ENCODE data around the gene PEX10. TPM values are rescaled to one million over a fixed set of nuclear protein-coding genes. Genes with fewer than 3 reads are reported as not detected.
A peak's percentile ranks its signal among the peaks of the same experiment; 100 is the strongest.

Gene PEX10
- total and polyA plus RNA-seq, 2 of the 8 experiments (the other 6 are each of a cell fraction or from before 2014, with no cell fraction given) = 24.3 to 26.9 TPM

DNA sequence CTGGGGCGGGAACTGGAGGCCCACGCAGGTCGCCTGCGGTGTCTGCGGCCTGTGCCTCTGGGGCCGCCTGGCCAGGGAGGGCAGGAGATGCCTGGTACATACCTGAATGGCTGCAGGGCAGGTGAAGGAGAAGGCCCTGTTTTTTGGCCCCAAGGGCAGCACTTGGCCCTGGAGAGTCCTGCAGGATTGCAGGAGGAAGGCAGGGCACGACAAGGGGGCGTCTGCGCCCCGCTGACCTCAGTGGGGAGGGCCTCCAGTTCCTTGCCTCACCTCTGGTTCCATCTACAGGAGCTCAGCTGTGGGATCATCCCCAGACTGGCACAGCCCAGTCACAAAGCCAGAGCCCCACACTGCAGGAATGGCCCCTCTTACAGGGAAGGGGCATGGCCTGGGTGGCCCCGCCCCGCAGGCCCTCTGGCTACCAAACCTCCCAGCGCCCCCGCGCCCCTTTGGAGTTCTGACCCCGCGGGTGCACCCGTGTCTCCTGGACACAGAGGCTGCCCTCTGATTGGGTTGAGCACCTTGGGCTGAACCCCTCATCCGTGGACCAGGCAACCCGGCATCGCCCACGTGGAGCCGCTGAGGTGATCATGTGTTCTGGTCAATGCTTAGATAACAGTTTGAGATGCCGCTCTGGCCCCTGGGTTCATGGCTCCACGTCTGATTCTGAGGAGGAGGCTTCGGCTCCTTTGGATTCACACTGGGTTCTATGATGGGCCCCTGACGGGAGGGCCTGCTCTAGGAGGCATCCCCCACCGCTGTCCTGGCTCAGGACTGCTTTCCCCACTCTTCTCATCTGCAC, 1.3 kb upstream of the PEX10 start:
- peaks cover 0 to 4% of the 10 kb centered on the region in 2 experiments for H4K20me1 ChIP-seq (replicated peaks in 1 of 2; ENCODE audit: control insufficient read depth in 1 of 2, insufficient read depth in 2 of 2, low read length in 2 of 2)
- H2BK12ac ChIP-seq (ENCODE audit: low read depth, low read length) = no peak overlapping the region; the same call in 1 of the 2 replicates
- H3K56ac ChIP-seq (replicated peaks; ENCODE audit: insufficient read length, low read depth, low read length) = no peak overlapping the region
- H2BK15ac ChIP-seq (ENCODE audit: low read length) = peak overlapping the region; percentile 81; the same call in 1 of the 2 replicates
- H2AFZ ChIP-seq (ENCODE audit: low read length) = no peak overlapping the region
- H2AK5ac ChIP-seq (ENCODE audit: low read depth, low read length) = peak overlapping the region; percentile 65; the same call in 1 of the 2 replicates
- peaks cover 0 to 6% of the 10 kb centered on the region in 2 experiments; a peak in 1 of 4 replicates for H3K79me2 ChIP-seq (ENCODE audit: control insufficient read depth in 1 of 2, insufficient read depth in 2 of 2, low read length in 2 of 2)
- peaks cover 15% of the 10 kb centered on the region for H3K23me2 ChIP-seq (ENCODE audit: low read depth, low read length)
- peaks cover 0 to 2% (median 0%) of the 10 kb centered on the region in 4 experiments; a peak in 2 of 7 replicates for H3K27me3 ChIP-seq (replicated peaks in 1 of 4; ENCODE audit: control insufficient read depth in 3 of 4, extremely low read depth in 1 of 4, insufficient read depth in 3 of 4, low read length in 3 of 4)
- H4K8ac ChIP-seq (ENCODE audit: extremely low read depth, insufficient read depth, low read length) = peak overlapping the region; percentile 40
- H3K4me3 ChIP-seq (ENCODE audit: extremely low read depth in 1 of 4, insufficient read depth in 2 of 4, low read depth in 3 of 4, low read length in 4 of 4) = peak overlapping the region; percentile 51 to 92 (median 56)
- peak overlapping the region; percentile 78; the same call in 1 of the 2 replicates for H2BK5ac ChIP-seq (ENCODE audit: low read depth, low read length)
- WGBS, 2 experiments (ENCODE audit: extremely low coverage in 1 of 2, insufficient coverage in 1 of 2, insufficient read length in 1 of 2, insufficient replicate concordance in 2 of 2, low coverage in 1 of 2, low lambda C conversion rate in 2 of 2, missing lambda C conversion rate in 1 of 2) = 54% methylated on average over 22 of the region's 28 CpGs; no CpG with 5 or more reads in 1 of the 2 experiments
- peak in 1 of 2 experiments; percentile 68 for DNase-seq (ENCODE audit: low read depth in 1 of 2, low spot score in 2 of 2)
- H2BK20ac ChIP-seq (ENCODE audit: low read length) = no peak overlapping the region
- H3K36me3 ChIP-seq (ENCODE audit: control insufficient read depth in 2 of 4, insufficient read depth in 4 of 4, low read length in 3 of 4) = peaks cover 0 to 2% (median under 1%) of the 10 kb centered on the region in 4 experiments; a peak in 4 of 8 replicates
- H3K9ac ChIP-seq (replicated peaks in 1 of 4; ENCODE audit: extremely low read depth in 1 of 4, low read depth in 3 of 4, low read length in 3 of 4) = no peak overlapping the region; a peak in 3 of 7 replicates
- no peaks in the 10 kb centered on the region for H3K9me3 ChIP-seq (ENCODE audit: insufficient read depth in 2 of 2, low read depth in 1 of 2, low read length in 1 of 2)
- peak overlapping the region; percentile 83 for H3K18ac ChIP-seq (ENCODE audit: extremely low read depth, low read length)
- CTCF ChIA-PET (ENCODE audit: partially characterized antibody) = interaction anchor here (0.9 to 2.6 kb wide), 10 partner anchors 11 to 134 kb away, joined by 3 to 12 read pairs (median 3); partner anchors contain the start of gene PANK4
- no peaks in the 10 kb centered on the region for H3K79me1 ChIP-seq (ENCODE audit: low read depth, low read length)
- H3K4me1 ChIP-seq (replicated peaks in 1 of 4; ENCODE audit: control insufficient read depth in 3 of 4, insufficient read depth in 4 of 4, low read length in 3 of 4) = peaks cover 0 to 14% (median 11%) of the 10 kb centered on the region in 4 experiments; a peak in 5 of 7 replicates
- no peak overlapping the region for H2BK120ac ChIP-seq (replicated peaks; ENCODE audit: low read depth, low read length)
- H3K4me2 ChIP-seq (ENCODE audit: insufficient read depth in 1 of 2, low read depth in 2 of 2, low read length in 2 of 2) = peak overlapping the region; percentile 75 to 91
- no peak overlapping the region for H3K27ac ChIP-seq (ENCODE audit: low read depth, low read length)
- H3K4ac ChIP-seq (replicated peaks; ENCODE audit: insufficient read length, low read depth, low read length) = peak overlapping the region; percentile 63
- H4K5ac ChIP-seq (ENCODE audit: insufficient read length, low read depth, low read length) = peak overlapping the region; percentile 34
- no peak overlapping the region for H3K14ac ChIP-seq (ENCODE audit: insufficient read length)
- H4K91ac ChIP-seq (replicated peaks; ENCODE audit: insufficient read length, low read length) = peak overlapping the region; percentile 97
- POLR2A ChIA-PET (ENCODE audit: partially characterized antibody) = interaction anchor here (0.6 to 3.6 kb wide), 5 partner anchors 11 to 216 kb away, joined by 3 to 13 read pairs (median 3); no protein-coding TSS in a partner anchor
- no peak for FAIRE-seq
- H3K23ac ChIP-seq (ENCODE audit: insufficient read length) = no peak overlapping the region
- TF ChIP-seq CHD2 (IDR thresholded peaks at IDR 0.05; ENCODE audit: low read length) = no peak
- TF ChIP-seq NANOG (IDR thresholded peaks at IDR 0.05; ENCODE audit: insufficient read depth, low read depth, low read length, poor library complexity, severe bottlenecking) = no peak
- TF ChIP-seq TAF1 (IDR thresholded peaks at IDR 0.05; ENCODE audit: low read depth, low read length) = no peak
- TF ChIP-seq ZNF274 (IDR thresholded peaks at IDR 0.05; ENCODE audit: borderline replicate concordance, extremely low read depth, low read length) = no peak
- TF ChIP-seq CREB1 (IDR thresholded peaks at IDR 0.05) = no peak
- TF ChIP-seq SP2 (IDR thresholded peaks at IDR 0.05; ENCODE audit: low read length) = no peak
- TF ChIP-seq, protein P1, sequence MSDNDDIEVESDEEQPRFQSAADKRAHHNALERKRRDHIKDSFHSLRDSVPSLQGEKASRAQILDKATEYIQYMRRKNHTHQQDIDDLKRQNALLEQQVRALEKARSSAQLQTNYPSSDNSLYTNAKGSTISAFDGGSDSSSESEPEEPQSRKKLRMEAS (IDR thresholded peaks at IDR 0.05) = 0 out of 2 replicates have a peak, but pooled peaks have one; percentile 32
- no peak for TF ChIP-seq SIRT6 (IDR thresholded peaks at IDR 0.05; ENCODE audit: low read length)
- no peak for TF ChIP-seq TBP (IDR thresholded peaks at IDR 0.05; ENCODE audit: low read depth, low read length)
- peak; percentile 41 for TF ChIP-seq EZH2 (IDR thresholded peaks at IDR 0.05; ENCODE audit: low read depth, low read length, severe bottlenecking)
- TF ChIP-seq SRF (IDR thresholded peaks at IDR 0.05; ENCODE audit: low read depth, low read length) = no peak

Data from H1 (cell line).